GM12872 (cell line): ENCODE results near the gene SLC24A3.

Experiments used
- TF ChIP-seq, protein P1 (sequence below): IDR thresholded peaks from 3 replicates; pipeline ENCODE4 v1.5.1; 2011; ENCODE audit warnings: low read depth, mild to moderate bottlenecking, low read length, moderate library complexity; ENCODE audit not compliant: insufficient read depth

The SLC24A3 gene

DNA sequence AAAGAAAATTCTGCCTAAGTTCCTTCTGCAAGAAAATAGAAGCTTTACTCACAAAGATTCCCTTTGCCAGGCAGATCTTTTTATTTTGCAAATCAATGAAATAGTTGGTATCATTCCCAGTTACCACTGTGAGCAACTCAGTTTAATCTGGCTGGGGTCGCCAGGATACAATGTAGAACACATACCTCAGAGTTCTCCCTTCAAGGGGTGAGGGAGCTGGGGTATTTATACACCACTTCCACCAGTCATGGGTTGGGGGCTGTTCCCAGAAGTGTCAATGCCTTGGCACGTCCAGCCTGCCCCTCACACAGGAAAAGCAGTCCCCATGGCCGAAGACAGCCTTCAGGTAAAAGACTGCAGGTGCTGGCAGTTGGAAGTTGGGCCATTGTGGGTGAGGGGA, 86.2 kb downstream of the SLC24A3 start:
- TF ChIP-seq, protein P1, sequence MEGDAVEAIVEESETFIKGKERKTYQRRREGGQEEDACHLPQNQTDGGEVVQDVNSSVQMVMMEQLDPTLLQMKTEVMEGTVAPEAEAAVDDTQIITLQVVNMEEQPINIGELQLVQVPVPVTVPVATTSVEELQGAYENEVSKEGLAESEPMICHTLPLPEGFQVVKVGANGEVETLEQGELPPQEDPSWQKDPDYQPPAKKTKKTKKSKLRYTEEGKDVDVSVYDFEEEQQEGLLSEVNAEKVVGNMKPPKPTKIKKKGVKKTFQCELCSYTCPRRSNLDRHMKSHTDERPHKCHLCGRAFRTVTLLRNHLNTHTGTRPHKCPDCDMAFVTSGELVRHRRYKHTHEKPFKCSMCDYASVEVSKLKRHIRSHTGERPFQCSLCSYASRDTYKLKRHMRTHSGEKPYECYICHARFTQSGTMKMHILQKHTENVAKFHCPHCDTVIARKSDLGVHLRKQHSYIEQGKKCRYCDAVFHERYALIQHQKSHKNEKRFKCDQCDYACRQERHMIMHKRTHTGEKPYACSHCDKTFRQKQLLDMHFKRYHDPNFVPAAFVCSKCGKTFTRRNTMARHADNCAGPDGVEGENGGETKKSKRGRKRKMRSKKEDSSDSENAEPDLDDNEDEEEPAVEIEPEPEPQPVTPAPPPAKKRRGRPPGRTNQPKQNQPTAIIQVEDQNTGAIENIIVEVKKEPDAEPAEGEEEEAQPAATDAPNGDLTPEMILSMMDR = no peak

DNA sequence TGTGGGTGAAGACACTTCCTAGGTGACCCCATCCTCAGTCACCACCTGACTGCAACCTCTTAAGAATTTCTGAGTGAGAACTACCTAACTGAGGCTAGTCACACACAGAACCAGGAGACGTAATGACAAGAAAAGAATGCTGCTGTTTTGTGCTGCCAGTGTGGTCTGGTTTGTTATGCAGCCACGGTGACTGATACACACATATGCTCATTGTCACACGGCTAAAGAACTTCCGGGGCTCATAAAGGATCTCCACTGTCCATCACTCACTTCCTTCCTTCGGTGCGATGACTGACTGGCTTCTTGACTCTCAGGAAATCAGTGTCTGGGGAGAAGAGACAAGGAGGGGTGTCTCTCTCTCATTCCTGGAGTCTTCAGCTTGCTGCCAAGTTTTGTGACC, 88.0 kb downstream of the SLC24A3 start:
- TF ChIP-seq, protein P1 = no peak

DNA sequence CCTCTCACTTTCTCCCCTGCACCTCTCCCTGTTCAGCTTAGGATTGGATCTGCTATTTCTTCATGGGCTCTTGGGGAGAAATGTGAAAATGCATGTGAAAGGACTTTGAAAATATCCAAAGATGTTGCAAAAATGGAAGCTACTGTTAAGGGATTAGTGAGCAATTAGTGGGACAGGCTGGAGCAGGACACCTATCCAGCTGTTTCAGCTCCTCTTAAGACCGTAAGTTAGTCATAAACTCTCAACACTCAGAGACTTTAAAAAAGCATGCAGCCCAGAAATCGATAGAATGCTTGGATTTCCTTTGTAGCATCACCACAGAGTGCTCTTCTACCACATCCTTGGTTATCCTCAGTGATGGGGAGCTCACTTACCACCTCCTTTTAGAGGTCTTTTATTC, 88.7 kb downstream of the SLC24A3 start:
- TF ChIP-seq, protein P1 = no peak

DNA sequence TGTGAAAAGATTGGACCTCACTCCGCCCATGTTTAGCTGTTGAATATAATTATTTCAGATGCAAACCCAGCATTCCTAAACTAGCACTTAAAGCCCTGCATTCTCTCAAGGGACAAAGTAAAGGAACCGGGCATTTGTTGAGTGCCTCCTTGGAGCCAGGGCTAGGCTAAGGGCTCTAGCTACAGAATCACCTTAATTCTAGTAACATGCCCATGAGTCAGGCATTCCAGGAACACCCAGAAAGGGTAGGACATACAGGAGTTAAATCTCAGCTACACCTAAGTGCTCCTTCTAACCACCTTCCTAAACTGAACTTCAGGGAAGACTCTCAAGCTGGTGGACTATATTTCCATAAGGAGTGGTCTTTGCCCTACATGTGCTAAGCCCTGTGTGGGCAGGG, 89.4 kb downstream of the SLC24A3 start:
- TF ChIP-seq, protein P1 = no peak

DNA sequence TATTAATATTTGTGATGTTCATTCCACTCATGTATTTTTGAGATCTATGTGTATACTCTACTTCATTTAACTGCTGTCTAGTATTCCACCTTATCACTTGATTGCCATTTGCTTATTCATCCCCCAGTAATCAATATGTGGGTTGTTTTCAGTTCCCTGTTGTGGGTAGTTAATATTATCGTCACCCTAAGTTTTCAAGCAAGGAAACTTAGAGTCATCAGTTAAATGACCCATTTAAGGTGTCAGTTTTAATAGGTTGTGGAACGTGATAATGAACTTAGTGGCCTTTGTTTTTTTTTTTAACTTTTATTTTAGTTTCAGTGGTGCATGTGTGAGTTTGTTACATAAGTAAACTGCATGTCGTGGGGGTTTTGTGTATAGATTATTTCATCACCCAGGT, 90.3 kb downstream of the SLC24A3 start:
- TF ChIP-seq, protein P1 = no peak

DNA sequence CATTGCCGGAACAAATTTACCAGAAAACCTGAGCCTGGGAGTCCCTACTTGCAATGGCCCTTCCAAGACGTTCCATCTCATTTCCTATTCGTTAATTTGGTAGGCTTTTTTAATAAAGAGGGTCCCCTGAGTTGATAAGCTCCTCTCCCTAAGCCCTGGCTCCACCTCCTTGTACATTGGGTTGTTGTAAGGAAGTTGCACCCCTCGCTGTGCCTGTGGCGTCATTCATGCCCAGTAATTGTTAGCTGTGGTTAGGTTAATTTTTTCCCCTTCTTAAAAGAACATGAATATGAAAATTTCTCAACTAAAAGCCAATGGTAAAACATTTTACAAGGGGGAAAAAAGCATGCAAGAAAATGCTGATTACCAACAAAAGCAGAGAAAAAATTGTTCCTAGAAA, 91.9 kb downstream of the SLC24A3 start:
- TF ChIP-seq, protein P1 = no peak

DNA sequence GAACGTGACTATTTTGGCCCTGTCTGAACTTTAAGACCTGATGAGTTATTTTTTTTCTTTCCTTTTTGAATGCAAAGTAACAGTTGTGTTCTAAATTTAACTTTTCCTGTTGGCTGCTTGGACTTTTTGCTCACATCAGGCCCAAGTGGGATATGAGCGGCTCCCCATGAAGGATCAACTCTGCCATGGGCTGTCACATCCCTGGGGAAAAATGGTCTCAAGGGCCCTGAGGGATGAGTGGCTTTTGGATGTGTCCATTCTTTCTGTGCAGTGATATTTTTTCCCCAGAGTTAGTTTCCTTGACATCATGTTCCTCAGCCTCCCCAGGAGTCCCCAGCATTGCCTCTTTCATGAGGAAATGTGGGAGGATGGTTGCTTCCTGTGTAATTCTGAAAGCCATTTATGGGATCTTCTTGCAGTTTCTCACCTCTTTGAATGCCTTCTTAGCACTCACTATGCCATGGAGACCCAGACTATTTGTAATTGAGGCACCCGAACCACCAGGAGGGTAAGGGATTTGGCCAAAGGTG, 92.5 kb downstream of the SLC24A3 start:
- TF ChIP-seq, protein P1 = no peak

DNA sequence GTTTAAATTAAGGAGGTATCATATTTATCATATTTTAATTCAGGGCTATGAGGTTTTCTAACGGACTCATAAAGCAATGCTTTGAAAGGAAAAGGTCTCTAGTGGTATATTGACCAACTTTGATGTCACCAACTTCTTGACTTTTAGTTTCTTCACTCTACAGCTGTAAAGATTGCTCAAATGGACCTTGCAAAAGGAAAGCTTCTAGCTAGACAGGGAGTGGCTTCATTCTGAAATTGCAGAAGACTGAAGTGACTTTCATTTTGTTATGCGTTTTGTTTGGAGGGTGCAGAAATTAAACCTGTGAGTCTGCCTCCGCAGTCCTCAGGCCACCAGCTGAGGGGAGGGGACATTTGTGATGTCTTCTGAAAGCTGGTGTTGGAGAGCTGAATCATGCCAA, 95.7 kb downstream of the SLC24A3 start:
- TF ChIP-seq, protein P1 = no peak
